ENCODE measurements around the gene PDIA5. TPM values are rescaled to one million over a fixed set of nuclear protein-coding genes. Genes with fewer than 3 reads are reported as not detected.

PDIA5 gene
- total RNA-seq, 2 experiments from 2014 or later: 10.1 to 13.5 TPM

GRCh38 chr3:123028233-123028828, 38.5 kb upstream of the PDIA5 start:
- peak; percentile 22 for DNase-seq
- H3K4me3 Mint-ChIP-seq: peak overlapping the region; percentile 33
- H3K4me1 Mint-ChIP-seq: peaks cover 16% of the 10 kb centered on the region
- H3K27ac Mint-ChIP-seq: no peak overlapping the region
- H3K9me3 Mint-ChIP-seq: no peaks in the 10 kb centered on the region
- no peaks in the 10 kb centered on the region for H3K36me3 Mint-ChIP-seq (ENCODE audit: low read depth)
- ChIA-PET CTCF (interaction anchor here (0.8 to 2.5 kb wide), 13 partner anchors 9 to 273 kb away, joined by 3 to 23 read pairs (median 4); no protein-coding TSS in a partner anchor), POLR2A (no interaction called here)
- H3K27me3 Mint-ChIP-seq: peaks cover 36% of the 10 kb centered on the region

- Mint-ChIP-seq H3K9me3 (no peaks in the 10 kb centered on the region), H3K4me3 (no peak overlapping the region), H3K36me3 (ENCODE audit: low read depth) (no peaks in the 10 kb centered on the region), H3K4me1 (peaks cover 13% of the 10 kb centered on the region), H3K27ac (no peak overlapping the region), H3K27me3 (peaks cover 27% of the 10 kb centered on the region)
- ChIA-PET CTCF (interaction anchor here (1.0 to 2.5 kb wide), 4 partner anchors 10 to 645 kb away, joined by 4 to 9 read pairs (median 6); no protein-coding TSS in a partner anchor), POLR2A (interaction anchor here (0.6 kb wide), 1 partner anchor 40 kb away, joined by 3 read pairs; no protein-coding TSS in a partner anchor)
- no peak for DNase-seq
These were observed 35.8 kb upstream of the PDIA5 start for GRCh38 chr3:123031051-123031450.

GRCh38 chr3:123032057-123032456, 34.8 kb upstream of the PDIA5 start:
- no peak overlapping the region for H3K27ac Mint-ChIP-seq
- H3K9me3 Mint-ChIP-seq: no peaks in the 10 kb centered on the region
- ChIA-PET POLR2A (no interaction called here), CTCF (interaction anchor here (0.5 to 2.0 kb wide), 6 partner anchors 11 to 646 kb away, joined by 3 to 6 read pairs (median 4); no protein-coding TSS in a partner anchor)
- H3K4me3 Mint-ChIP-seq: no peak overlapping the region
- H3K4me1 Mint-ChIP-seq: peaks cover 8% of the 10 kb centered on the region
- H3K36me3 Mint-ChIP-seq (ENCODE audit: low read depth): no peaks in the 10 kb centered on the region
- H3K27me3 Mint-ChIP-seq: peaks cover 26% of the 10 kb centered on the region
- DNase-seq: no peak

GRCh38 chr3:123034120-123034519, 32.7 kb upstream of the PDIA5 start:
- Mint-ChIP-seq H3K27me3 (peaks cover 41% of the 10 kb centered on the region), H3K4me1 (no peaks in the 10 kb centered on the region), H3K9me3 (no peaks in the 10 kb centered on the region), H3K36me3 (ENCODE audit: low read depth) (no peaks in the 10 kb centered on the region), H3K4me3 (no peak overlapping the region), H3K27ac (no peak overlapping the region)
- POLR2A ChIA-PET: no interaction called here
- CTCF ChIA-PET: no interaction called here
- no peak for DNase-seq

- ChIA-PET CTCF (no interaction called here), POLR2A (no interaction called here)
- Mint-ChIP-seq H3K36me3 (ENCODE audit: low read depth) (no peaks in the 10 kb centered on the region), H3K27ac (no peak overlapping the region), H3K4me3 (no peak overlapping the region), H3K27me3 (peaks cover 46% of the 10 kb centered on the region), H3K9me3 (no peaks in the 10 kb centered on the region), H3K4me1 (no peaks in the 10 kb centered on the region)
- no peak for DNase-seq
These were observed 31.8 kb upstream of the PDIA5 start for GRCh38 chr3:123034996-123035395.

GRCh38 chr3:123036352-123037014, 30.3 kb upstream of the PDIA5 start:
- no peak overlapping the region for H3K4me3 Mint-ChIP-seq
- H3K9me3 Mint-ChIP-seq: no peaks in the 10 kb centered on the region
- H3K27ac Mint-ChIP-seq: no peak overlapping the region
- no peak for DNase-seq
- ChIA-PET CTCF (no interaction called here), POLR2A (no interaction called here)
- H3K36me3 Mint-ChIP-seq (ENCODE audit: low read depth): no peaks in the 10 kb centered on the region
- no peaks in the 10 kb centered on the region for H3K4me1 Mint-ChIP-seq
- H3K27me3 Mint-ChIP-seq: peaks cover 54% of the 10 kb centered on the region

- H3K36me3 Mint-ChIP-seq (ENCODE audit: low read depth): no peaks in the 10 kb centered on the region
- no peak overlapping the region for H3K4me3 Mint-ChIP-seq
- no peak overlapping the region for H3K27ac Mint-ChIP-seq
- H3K27me3 Mint-ChIP-seq: peaks cover 58% of the 10 kb centered on the region
- no peaks in the 10 kb centered on the region for H3K4me1 Mint-ChIP-seq
- DNase-seq: no peak
- ChIA-PET POLR2A (no interaction called here), CTCF (no interaction called here)
- no peaks in the 10 kb centered on the region for H3K9me3 Mint-ChIP-seq
These were observed 29.8 kb upstream of the PDIA5 start for GRCh38 chr3:123037015-123037375.

GRCh38 chr3:123038751-123039150, 28.1 kb upstream of the PDIA5 start:
- POLR2A ChIA-PET: no interaction called here
- H3K36me3 Mint-ChIP-seq (ENCODE audit: low read depth): no peaks in the 10 kb centered on the region
- no peak for DNase-seq
- no peaks in the 10 kb centered on the region for H3K4me1 Mint-ChIP-seq
- H3K27ac Mint-ChIP-seq: no peak overlapping the region
- H3K4me3 Mint-ChIP-seq: no peak overlapping the region
- CTCF ChIA-PET: interaction anchor here (1.6 kb wide), 1 partner anchor 10 kb away, joined by 3 read pairs; no protein-coding TSS in a partner anchor
- H3K9me3 Mint-ChIP-seq: no peaks in the 10 kb centered on the region
- H3K27me3 Mint-ChIP-seq: peaks cover 69% of the 10 kb centered on the region

GRCh38 chr3:123039178-123039577, 27.6 kb upstream of the PDIA5 start:
- POLR2A ChIA-PET: no interaction called here
- H3K27me3 Mint-ChIP-seq: peaks cover 69% of the 10 kb centered on the region

GRCh38 chr3:123042413-123042812, 24.4 kb upstream of the PDIA5 start:
- no peak for DNase-seq
- POLR2A ChIA-PET: no interaction called here
- no peaks in the 10 kb centered on the region for H3K9me3 Mint-ChIP-seq
- peaks cover 50% of the 10 kb centered on the region for H3K27me3 Mint-ChIP-seq
- no peak overlapping the region for H3K4me3 Mint-ChIP-seq
- CTCF ChIA-PET: interaction anchor here (0.6 kb wide), 1 partner anchor 1719 kb away, joined by 3 read pairs; no protein-coding TSS in a partner anchor
- H3K36me3 Mint-ChIP-seq (ENCODE audit: low read depth): no peaks in the 10 kb centered on the region
- no peak overlapping the region for H3K27ac Mint-ChIP-seq
- H3K4me1 Mint-ChIP-seq: no peaks in the 10 kb centered on the region

More at GRCh38 chr3:123039178-123039577, 27.6 kb upstream of the PDIA5 start:
- CTCF ChIA-PET: interaction anchor here (1.6 kb wide), 1 partner anchor 11 kb away, joined by 3 read pairs; no protein-coding TSS in a partner anchor
- H3K36me3 Mint-ChIP-seq (ENCODE audit: low read depth): no peaks in the 10 kb centered on the region
- H3K4me1 Mint-ChIP-seq: no peaks in the 10 kb centered on the region
- H3K9me3 Mint-ChIP-seq: no peaks in the 10 kb centered on the region
- no peak overlapping the region for H3K4me3 Mint-ChIP-seq
- no peak for DNase-seq
- no peak overlapping the region for H3K27ac Mint-ChIP-seq

GRCh38 chr3:123044981-123045763, 21.7 kb upstream of the PDIA5 start:
- no peaks in the 10 kb centered on the region for H3K36me3 Mint-ChIP-seq (ENCODE audit: low read depth)
- peaks cover 31% of the 10 kb centered on the region for H3K27me3 Mint-ChIP-seq
- no peak for DNase-seq
- no peak overlapping the region for H3K4me3 Mint-ChIP-seq
- ChIA-PET POLR2A (no interaction called here), CTCF (interaction anchor here (0.7 kb wide), 1 partner anchor 28 kb away, joined by 3 read pairs; no protein-coding TSS in a partner anchor)
- no peaks in the 10 kb centered on the region for H3K9me3 Mint-ChIP-seq
- H3K27ac Mint-ChIP-seq: no peak overlapping the region
- no peaks in the 10 kb centered on the region for H3K4me1 Mint-ChIP-seq

GRCh38 chr3:123046262-123047061, 20.4 kb upstream of the PDIA5 start:
- Mint-ChIP-seq H3K36me3 (ENCODE audit: low read depth) (no peaks in the 10 kb centered on the region), H3K27me3 (peaks cover 26% of the 10 kb centered on the region), H3K4me1 (no peaks in the 10 kb centered on the region), H3K27ac (no peak overlapping the region), H3K9me3 (no peaks in the 10 kb centered on the region), H3K4me3 (no peak overlapping the region)
- CTCF ChIA-PET: no interaction called here
- POLR2A ChIA-PET: no interaction called here
- DNase-seq: no peak

GRCh38 chr3:123047062-123047319, 19.8 kb upstream of the PDIA5 start:
- H3K27me3 Mint-ChIP-seq: peaks cover 25% of the 10 kb centered on the region
- ChIA-PET CTCF (no interaction called here), POLR2A (no interaction called here)
- H3K36me3 Mint-ChIP-seq (ENCODE audit: low read depth): no peaks in the 10 kb centered on the region
- H3K4me3 Mint-ChIP-seq: no peak overlapping the region
- H3K9me3 Mint-ChIP-seq: no peaks in the 10 kb centered on the region
- no peaks in the 10 kb centered on the region for H3K4me1 Mint-ChIP-seq
- H3K27ac Mint-ChIP-seq: no peak overlapping the region
- DNase-seq: no peak

Data from activated CD4-positive, alpha-beta memory T cell treated with anti-CD3 and anti-CD28 coated beads, Interleukin-2, amount 10 ng/mL, durations not matched to agents 7 days and 5 days (primary cell).